ENCODE results near the gene NEMP1. TPM values are rescaled to one million over a fixed set of nuclear protein-coding genes. Genes with fewer than 3 reads are reported as not detected.
A peak's percentile ranks its signal among the peaks of the same experiment; 100 is the strongest.
"Not testable (repeated sequence)": the region's sequence is repeated elsewhere in the genome, so short reads cannot be mapped to it uniquely, and the experiment has no call there.

Gene NEMP1
- polyA plus RNA-seq, 1 donor from 2014 or later, result 4.3 TPM

DNA sequence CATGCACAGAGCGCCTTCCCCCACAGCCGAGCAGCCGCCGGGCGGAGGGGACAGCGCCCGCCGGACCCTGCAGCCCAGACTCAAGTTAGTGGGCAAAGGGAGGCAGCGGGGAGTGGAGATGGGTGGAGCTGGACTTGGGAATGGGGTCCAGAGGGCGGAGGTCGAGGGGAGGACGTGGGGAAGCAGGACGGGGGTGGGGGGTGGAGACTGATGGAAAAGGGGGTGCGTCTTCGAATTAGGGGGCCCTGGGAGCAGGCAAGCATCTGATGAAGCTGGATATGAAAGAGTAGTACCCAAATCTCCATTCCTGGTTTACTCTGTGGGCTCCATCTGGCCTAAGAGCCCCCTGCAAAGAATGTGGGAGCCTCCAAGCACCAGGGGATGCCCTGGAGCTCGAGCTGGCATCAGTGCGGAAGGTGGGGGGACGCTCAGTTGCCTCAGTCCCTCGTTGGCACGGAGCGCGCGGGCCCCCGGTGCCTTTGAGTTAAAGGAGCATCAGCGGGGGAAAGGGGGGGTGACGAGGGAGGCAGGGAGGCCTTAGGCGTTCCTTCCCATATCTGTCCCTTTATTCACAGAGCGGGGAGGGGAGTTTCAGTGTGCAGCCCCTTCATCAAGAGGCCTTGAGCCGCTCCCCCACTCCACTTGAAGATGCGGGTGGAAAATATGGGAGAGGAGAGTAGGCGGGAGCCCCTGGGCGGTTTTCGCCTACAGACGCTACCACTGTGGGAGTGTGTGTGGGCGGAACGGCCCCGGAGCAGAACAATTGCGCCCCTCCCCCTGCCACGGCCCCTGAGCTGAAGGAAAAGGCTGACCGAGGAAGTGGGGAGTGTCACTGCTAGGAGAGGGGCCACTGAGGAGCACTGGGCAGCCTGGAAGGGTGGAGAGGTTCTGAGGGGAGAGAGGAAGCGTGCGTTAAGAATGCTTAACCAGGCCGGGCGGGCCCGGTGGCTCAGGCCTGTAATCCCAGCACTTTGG, 11.0 kb upstream of the NEMP1 start:
- H3K9me3 Mint-ChIP-seq, result no peaks in the 10 kb centered on the region
- peak overlapping the region; percentile 88 to 92 (median 90) for H3K27ac Mint-ChIP-seq

DNA sequence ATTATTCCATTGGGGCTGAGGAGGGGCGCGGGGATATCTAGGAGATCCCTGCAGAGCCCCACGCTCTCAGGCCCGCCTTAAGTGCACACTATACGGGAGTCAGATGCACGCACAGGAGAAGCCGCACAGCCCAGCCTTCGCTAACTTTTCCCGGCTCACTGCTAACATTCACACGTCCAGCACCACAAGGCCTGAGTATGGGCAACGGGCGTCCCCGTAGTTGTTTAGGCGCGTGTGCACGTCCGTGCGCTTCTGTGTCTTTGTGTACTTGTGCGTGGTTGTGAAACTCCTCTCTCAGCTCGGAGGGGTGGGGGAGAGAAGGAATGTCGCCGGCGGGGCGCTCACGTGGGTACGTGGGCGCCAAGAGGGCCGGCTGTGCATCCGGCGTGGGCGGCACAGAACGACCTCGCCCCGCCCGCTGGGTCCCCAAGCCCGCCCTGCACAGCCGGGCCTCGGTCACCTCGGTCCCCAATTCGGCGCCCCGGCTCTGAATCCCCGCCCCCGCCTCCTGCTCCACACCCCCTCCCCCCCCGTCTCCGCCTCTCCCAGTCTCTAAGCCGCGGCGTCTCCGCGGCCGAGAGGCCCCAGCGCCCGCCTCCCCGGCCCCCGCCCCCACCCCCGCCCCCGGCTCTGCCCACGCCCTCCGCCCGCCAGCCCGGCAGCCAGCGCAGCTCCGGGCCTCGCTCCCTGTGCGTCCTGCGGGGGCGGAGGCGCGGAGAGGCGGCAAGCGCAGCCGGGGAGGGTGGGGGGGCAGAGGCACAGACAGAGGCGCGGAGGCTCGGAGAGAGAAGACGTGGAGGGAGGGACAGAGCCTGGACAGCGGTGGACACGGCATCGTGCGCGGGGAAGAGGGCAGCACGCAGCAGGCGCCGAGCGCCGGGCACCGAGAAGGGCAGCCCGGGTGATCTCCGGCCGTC, 10.0 kb upstream of the NEMP1 start, which contains the start of gene NAB2:
TSS of gene NAB2 (plus strand) at position 761 of the 917 bp plus-strand sequence. CDS start 158 bp downstream, outside the sequence.
- peaks cover 27 to 41% (median 35%) of the 10 kb centered on the region in 3 donors for H3K4me1 Mint-ChIP-seq
- no peaks in the 10 kb centered on the region for H3K27me3 Mint-ChIP-seq
- H3K9me3 Mint-ChIP-seq, result no peaks in the 10 kb centered on the region
- H3K27ac Mint-ChIP-seq, result peak within 1 kb of the TSS; percentile 97 to 98 (median 97)
- peak within 1 kb of the TSS; percentile 91 to 98 (median 96) for H3K4me3 Mint-ChIP-seq
- H3K36me3 Mint-ChIP-seq, result peaks cover 3% of the 10 kb centered on the region

More for the DNA sequence above, 11.0 kb upstream of the NEMP1 start:
- Mint-ChIP-seq H3K4me3 (peak overlapping the region; percentile 91 to 98 (median 96)), H3K27me3 (no peaks in the 10 kb centered on the region), H3K36me3 (peaks cover 1% of the 10 kb centered on the region), H3K4me1 (peaks cover 34 to 44% (median 40%) of the 10 kb centered on the region in 3 donors)

- Mint-ChIP-seq H3K27ac (peak overlapping the region; percentile 97 to 98 (median 97)), H3K9me3 (no peaks in the 10 kb centered on the region), H3K36me3 (peaks cover 3% of the 10 kb centered on the region), H3K27me3 (no peaks in the 10 kb centered on the region), H3K4me3 (peak overlapping the region; percentile 88 to 95 (median 94)), H3K4me1 (peaks cover 27 to 38% (median 30%) of the 10 kb centered on the region in 3 donors)
Observed at GRCh38 chr12:57087691-57088353, 9.2 kb upstream of the NEMP1 start.

DNA sequence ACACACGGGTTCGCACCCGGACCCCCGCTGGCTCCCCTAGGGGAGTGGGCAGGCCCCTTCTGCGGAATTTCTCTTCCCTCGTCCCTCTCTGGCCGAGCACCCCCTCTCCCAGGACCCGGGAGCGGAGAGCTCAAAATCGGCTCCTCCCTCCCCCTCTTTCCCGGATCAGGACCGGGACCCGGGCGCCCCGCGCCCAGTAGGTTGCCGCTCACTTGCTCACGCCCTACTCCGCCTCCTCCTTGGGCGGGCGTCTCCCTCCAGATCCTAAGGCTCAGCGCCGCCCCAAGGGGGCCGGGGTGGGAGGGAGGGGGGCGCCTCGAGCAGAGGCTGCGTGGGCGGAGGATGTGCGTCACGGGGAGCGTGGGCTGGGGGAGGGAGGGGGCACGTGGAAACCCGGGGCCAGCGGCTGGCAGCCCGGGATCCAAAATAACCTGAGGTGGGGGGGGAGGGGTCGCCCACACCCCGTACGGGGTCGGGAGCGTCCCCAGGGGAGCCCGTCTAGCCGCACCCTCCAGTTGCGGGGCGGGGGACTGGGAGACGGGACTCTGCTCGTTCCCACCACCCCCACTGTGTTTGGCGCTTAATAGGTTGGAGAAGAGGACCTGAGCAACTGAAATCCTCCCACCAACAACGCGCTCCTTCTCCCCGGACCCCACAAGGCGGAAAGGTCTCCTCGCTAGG, 8.6 kb upstream of the NEMP1 start:
- no peaks in the 10 kb centered on the region for H3K27me3 Mint-ChIP-seq
- H3K9me3 Mint-ChIP-seq, result no peaks in the 10 kb centered on the region
- peaks cover 23 to 35% (median 27%) of the 10 kb centered on the region in 3 donors for H3K4me1 Mint-ChIP-seq
- H3K36me3 Mint-ChIP-seq, result peaks cover 2% of the 10 kb centered on the region
- peak overlapping the region; percentile 88 to 95 (median 94) for H3K4me3 Mint-ChIP-seq
- H3K27ac Mint-ChIP-seq, result peak overlapping the region; percentile 97 to 98 (median 97)

DNA sequence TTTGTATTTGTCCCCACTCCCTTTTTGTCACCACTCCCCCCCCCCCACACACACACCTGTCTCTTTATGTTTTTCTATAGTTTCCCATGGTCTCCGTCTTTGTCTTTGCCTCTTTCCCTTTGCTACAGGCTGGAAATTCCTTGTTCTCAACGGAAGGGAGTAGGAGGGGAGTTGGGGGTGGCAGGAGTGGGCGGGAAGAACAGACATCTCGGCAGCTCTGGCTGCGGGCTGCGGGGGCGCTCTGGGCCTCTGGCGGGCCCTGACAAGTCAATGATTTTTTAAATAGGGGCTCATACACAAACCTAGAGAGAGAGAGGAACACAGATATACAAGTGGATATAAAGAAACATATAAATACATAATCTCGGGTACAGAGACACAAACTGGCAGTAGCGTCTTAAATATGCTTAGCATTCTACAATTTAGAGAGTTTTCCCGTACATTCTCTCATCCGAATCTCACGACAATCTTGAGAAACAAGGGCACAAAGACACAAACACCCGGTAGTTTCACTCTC, 8.0 kb upstream of the NEMP1 start:
- Mint-ChIP-seq H3K4me3 (peak overlapping the region; percentile 88 to 95 (median 94)), H3K27ac (peak overlapping the region; percentile 96 to 97 (median 97)), H3K9me3 (no peaks in the 10 kb centered on the region), H3K27me3 (no peaks in the 10 kb centered on the region), H3K4me1 (peaks cover 23 to 35% (median 25%) of the 10 kb centered on the region in 3 donors), H3K36me3 (peaks cover 2% of the 10 kb centered on the region)

- Mint-ChIP-seq H3K4me1 (peaks cover 23 to 35% (median 25%) of the 10 kb centered on the region in 3 donors), H3K36me3 (peaks cover 2% of the 10 kb centered on the region), H3K27ac (peak overlapping the region; percentile 96 to 97 (median 97)), H3K4me3 (peak overlapping the region; percentile 88 to 95 (median 94)), H3K27me3 (no peaks in the 10 kb centered on the region), H3K9me3 (no peaks in the 10 kb centered on the region)
Observed at GRCh38 chr12:57085999-57086492, 7.5 kb upstream of the NEMP1 start.

GRCh38 chr12:57080855-57081254, 2.3 kb upstream of the NEMP1 start:
- Mint-ChIP-seq H3K4me3 (no peak overlapping the region), H3K27ac (peak overlapping the region in 1 of 3 donors; percentile 31), H3K4me1 (peaks cover 7 to 18% (median 8%) of the 10 kb centered on the region in 3 donors)

GRCh38 chr12:57079821-57080220, 1.2 kb upstream of the NEMP1 start:
- peaks cover 0 to 16% (median 2%) of the 10 kb centered on the region in 3 donors for H3K4me1 Mint-ChIP-seq
- H3K36me3 Mint-ChIP-seq, result peaks cover 2% of the 10 kb centered on the region
- H3K4me3 Mint-ChIP-seq, result peak overlapping the region in 1 of 4 donors; percentile 12
- H3K9me3 Mint-ChIP-seq, result no peaks in the 10 kb centered on the region
- no peaks in the 10 kb centered on the region for H3K27me3 Mint-ChIP-seq
- peak overlapping the region in 2 of 3 donors; percentile 64 to 97 for H3K27ac Mint-ChIP-seq

More at GRCh38 chr12:57080855-57081254, 2.3 kb upstream of the NEMP1 start:
- no peaks in the 10 kb centered on the region for H3K9me3 Mint-ChIP-seq
- H3K36me3 Mint-ChIP-seq, result peaks cover 2% of the 10 kb centered on the region
- H3K27me3 Mint-ChIP-seq, result no peaks in the 10 kb centered on the region

DNA sequence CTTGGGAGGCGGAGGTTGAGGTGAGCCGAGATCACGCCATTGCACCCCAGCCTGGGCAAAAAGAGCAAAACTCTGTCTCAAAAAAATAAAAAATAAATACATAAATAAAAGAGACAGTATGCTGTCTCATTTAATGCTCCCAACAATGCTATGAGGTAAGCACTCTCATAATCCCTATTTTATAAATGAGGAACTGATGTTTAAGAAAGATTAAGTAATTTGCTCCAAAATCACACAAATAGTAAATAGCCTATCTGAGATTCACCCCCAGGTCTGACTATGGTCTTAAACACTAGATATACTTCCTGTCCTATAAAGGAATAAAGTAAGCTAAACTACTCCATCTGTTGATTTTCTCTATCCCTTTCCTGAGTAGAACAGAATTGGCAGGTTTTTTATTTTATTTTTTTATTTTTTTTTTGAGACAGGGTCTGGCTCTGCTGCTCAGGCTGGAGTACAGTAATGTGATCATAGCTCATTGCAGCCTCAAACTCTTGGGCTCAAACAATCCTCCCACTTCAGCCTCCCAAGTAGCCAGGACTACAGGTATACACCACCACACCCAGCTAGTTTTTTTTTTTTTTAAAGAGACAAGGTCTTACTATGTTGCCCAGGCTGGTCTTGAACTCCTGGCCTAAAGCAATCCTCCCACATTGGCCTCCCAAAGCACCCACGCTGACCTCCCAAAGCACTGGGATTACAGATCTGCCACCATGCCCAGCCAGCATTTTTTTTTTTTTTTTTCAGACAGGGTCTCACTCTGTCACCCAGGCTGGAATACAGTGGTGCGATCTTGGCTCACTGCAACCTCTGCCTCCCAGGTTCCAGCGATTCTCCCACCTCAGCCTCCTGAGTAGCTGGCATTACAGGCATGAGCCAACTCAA, 4.8 kb downstream of the NEMP1 start:
- not testable (repeated sequence) for H3K27me3 Mint-ChIP-seq, H3K36me3 Mint-ChIP-seq, H3K9me3 Mint-ChIP-seq, H3K27ac Mint-ChIP-seq
- Mint-ChIP-seq H3K4me3 (peak overlapping the region in 3 of 4 donors; percentile 28 to 76 (median 54)), H3K4me1 (peaks cover 16 to 22% (median 17%) of the 10 kb centered on the region in 3 donors)

GRCh38 chr12:57072661-57073060, 5.9 kb downstream of the NEMP1 start:
- peak overlapping the region in 2 of 3 donors; percentile 20 to 58 for H3K27ac Mint-ChIP-seq
- H3K9me3 Mint-ChIP-seq, result no peaks in the 10 kb centered on the region
- H3K4me3 Mint-ChIP-seq, result peak overlapping the region; percentile 53 to 80 (median 74)
- H3K27me3 Mint-ChIP-seq, result no peaks in the 10 kb centered on the region
- peaks cover 4% of the 10 kb centered on the region for H3K36me3 Mint-ChIP-seq
- peaks cover 17 to 22% (median 20%) of the 10 kb centered on the region in 3 donors for H3K4me1 Mint-ChIP-seq

- H3K27me3 Mint-ChIP-seq, result no peaks in the 10 kb centered on the region
- peaks cover 8% of the 10 kb centered on the region for H3K36me3 Mint-ChIP-seq
- H3K4me3 Mint-ChIP-seq, result peak overlapping the region in 2 of 4 donors; percentile 50 to 83
- H3K4me1 Mint-ChIP-seq, result peaks cover 20 to 26% (median 24%) of the 10 kb centered on the region in 3 donors
- no peaks in the 10 kb centered on the region for H3K9me3 Mint-ChIP-seq
- H3K27ac Mint-ChIP-seq, result peak overlapping the region; percentile 76 to 83 (median 81)
Observed at GRCh38 chr12:57069523-57069922, 9.1 kb downstream of the NEMP1 start.

DNA sequence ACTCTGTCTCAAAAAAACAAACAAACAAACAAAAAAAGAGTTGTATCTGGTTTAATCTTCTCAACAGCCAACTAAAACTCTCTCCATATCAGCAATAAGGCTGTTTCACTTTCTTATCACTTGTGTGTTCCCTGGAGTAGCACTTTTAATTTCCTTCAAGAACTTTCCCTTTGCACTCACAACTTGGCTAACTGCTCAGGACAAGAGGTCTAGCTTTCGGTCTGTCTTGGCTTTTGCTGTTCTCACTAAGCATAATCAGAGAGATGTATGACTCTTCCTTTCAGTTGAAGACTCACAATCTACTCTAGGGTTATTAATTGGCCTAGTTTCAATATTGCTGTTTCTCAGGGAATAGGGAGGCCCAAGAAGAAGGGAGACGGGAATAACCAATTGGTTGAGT, 12.3 kb downstream of the NEMP1 start:
- no peaks in the 10 kb centered on the region for H3K9me3 Mint-ChIP-seq
- peak overlapping the region in 2 of 3 donors; percentile 4 to 69 for H3K27ac Mint-ChIP-seq
- peaks cover 25 to 30% (median 26%) of the 10 kb centered on the region in 3 donors for H3K4me1 Mint-ChIP-seq
- peak overlapping the region in 1 of 4 donors; percentile 10 for H3K4me3 Mint-ChIP-seq
- peaks cover 9% of the 10 kb centered on the region for H3K36me3 Mint-ChIP-seq
- H3K27me3 Mint-ChIP-seq, result no peaks in the 10 kb centered on the region

Data from IgD-negative memory B cell (primary cell).